ENCODE results near the gene ACR. TPM values are rescaled to one million over a fixed set of nuclear protein-coding genes. Genes with fewer than 3 reads are reported as not detected.

ACR gene
- total and polyA plus RNA-seq, 2 of the 13 experiments (the other 11 are each of a cell fraction or from before 2014, with no cell fraction given), result 0.15 TPM; not detected in 1

DNA sequence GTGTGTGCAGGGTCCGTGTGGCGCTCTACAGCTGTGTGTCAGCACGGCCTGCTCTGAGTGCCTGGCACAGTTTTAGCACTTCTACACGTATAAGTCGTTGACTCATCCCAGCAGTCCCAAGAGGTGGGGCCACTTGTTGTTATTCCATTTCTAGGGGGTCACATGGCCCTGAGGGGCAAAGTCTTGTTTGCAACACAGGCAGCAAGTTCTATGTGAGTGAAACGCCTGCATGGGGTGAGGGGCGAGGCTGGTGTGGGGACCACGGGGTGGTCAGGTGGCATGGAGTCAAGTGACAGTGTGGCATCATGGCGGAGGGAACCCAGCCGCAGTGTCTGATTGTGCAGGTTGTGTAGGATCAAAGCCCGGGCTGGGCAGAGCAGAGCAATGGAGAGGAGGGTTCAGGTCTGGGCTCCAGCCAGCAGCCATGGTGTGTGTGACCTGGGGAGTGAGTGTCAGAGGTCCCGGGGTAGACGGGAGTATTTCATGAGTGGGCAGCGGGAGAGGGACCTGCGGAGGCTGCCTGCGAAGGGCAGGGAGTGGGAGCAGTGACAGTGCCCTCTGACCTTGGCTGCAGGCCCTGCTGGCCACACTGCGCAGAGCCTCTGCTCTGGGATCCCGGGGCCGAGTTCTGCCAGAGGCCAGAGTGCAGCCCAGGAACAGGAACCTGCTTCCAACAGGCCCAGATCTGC is 37.5 kb upstream of the ACR start (continued):
- TF ChIP-seq, protein P1, sequence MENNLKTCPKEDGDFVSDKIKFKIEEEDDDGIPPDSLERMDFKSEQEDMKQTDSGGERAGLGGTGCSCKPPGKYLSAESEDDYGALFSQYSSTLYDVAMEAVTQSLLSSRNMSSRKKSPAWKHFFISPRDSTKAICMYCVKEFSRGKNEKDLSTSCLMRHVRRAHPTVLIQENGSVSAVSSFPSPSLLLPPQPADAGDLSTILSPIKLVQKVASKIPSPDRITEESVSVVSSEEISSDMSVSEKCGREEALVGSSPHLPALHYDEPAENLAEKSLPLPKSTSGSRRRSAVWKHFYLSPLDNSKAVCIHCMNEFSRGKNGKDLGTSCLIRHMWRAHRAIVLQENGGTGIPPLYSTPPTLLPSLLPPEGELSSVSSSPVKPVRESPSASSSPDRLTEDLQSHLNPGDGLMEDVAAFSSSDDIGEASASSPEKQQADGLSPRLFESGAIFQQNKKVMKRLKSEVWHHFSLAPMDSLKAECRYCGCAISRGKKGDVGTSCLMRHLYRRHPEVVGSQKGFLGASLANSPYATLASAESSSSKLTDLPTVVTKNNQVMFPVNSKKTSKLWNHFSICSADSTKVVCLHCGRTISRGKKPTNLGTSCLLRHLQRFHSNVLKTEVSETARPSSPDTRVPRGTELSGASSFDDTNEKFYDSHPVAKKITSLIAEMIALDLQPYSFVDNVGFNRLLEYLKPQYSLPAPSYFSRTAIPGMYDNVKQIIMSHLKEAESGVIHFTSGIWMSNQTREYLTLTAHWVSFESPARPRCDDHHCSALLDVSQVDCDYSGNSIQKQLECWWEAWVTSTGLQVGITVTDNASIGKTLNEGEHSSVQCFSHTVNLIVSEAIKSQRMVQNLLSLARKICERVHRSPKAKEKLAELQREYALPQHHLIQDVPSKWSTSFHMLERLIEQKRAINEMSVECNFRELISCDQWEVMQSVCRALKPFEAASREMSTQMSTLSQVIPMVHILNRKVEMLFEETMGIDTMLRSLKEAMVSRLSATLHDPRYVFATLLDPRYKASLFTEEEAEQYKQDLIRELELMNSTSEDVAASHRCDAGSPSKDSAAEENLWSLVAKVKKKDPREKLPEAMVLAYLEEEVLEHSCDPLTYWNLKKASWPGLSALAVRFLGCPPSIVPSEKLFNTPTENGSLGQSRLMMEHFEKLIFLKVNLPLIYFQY (CRISPR knock-in tag; IDR thresholded peaks at IDR 0.05; ENCODE audit: borderline replicate concordance), result no peak
- TF ChIP-seq CC2D1A (CRISPR knock-in tag; IDR thresholded peaks at IDR 0.05) (no peak), ISX (CRISPR knock-in tag; conservative IDR thresholded peaks at IDR 0.05) (no peak), SMAD9 (CRISPR knock-in tag; IDR thresholded peaks at IDR 0.05) (no peak; the same call in 1 of the 2 replicates), DNMT1 (CRISPR knock-in tag; IDR thresholded peaks at IDR 0.05) (no peak), ZNF556 (CRISPR knock-in tag; IDR thresholded peaks at IDR 0.05; ENCODE audit: borderline replicate concordance) (no peak; the same call in 1 of the 2 replicates), ZNF563 (CRISPR knock-in tag; IDR thresholded peaks at IDR 0.05) (peak; percentile 22; the same call in 1 of the 2 replicates), ZNF564 (CRISPR knock-in tag; IDR thresholded peaks at IDR 0.05) (0 out of 2 replicates have a peak, but pooled peaks have one; percentile 55), ZSCAN30 (CRISPR knock-in tag; IDR thresholded peaks at IDR 0.05) (no peak), SOX13 (IDR thresholded peaks at IDR 0.05) (no peak), SOX13 (CRISPR knock-in tag; conservative IDR thresholded peaks at IDR 0.05 in 1 of 2, IDR thresholded peaks at IDR 0.05 in 1 of 2) (peak in 1 of 2 experiments; percentile 70; a peak in 2 of 4 replicates), TEAD3 (CRISPR knock-in tag; optimal IDR thresholded peaks at IDR 0.05; ENCODE audit: borderline replicate concordance) (peak; percentile 55)
- TF ChIP-seq, protein P2, sequence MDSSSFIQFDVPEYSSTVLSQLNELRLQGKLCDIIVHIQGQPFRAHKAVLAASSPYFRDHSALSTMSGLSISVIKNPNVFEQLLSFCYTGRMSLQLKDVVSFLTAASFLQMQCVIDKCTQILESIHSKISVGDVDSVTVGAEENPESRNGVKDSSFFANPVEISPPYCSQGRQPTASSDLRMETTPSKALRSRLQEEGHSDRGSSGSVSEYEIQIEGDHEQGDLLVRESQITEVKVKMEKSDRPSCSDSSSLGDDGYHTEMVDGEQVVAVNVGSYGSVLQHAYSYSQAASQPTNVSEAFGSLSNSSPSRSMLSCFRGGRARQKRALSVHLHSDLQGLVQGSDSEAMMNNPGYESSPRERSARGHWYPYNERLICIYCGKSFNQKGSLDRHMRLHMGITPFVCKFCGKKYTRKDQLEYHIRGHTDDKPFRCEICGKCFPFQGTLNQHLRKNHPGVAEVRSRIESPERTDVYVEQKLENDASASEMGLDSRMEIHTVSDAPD (CRISPR knock-in tag; IDR thresholded peaks at IDR 0.05), result peak; percentile 60; the same call in 1 of the 2 replicates
- TF ChIP-seq, protein P3, sequence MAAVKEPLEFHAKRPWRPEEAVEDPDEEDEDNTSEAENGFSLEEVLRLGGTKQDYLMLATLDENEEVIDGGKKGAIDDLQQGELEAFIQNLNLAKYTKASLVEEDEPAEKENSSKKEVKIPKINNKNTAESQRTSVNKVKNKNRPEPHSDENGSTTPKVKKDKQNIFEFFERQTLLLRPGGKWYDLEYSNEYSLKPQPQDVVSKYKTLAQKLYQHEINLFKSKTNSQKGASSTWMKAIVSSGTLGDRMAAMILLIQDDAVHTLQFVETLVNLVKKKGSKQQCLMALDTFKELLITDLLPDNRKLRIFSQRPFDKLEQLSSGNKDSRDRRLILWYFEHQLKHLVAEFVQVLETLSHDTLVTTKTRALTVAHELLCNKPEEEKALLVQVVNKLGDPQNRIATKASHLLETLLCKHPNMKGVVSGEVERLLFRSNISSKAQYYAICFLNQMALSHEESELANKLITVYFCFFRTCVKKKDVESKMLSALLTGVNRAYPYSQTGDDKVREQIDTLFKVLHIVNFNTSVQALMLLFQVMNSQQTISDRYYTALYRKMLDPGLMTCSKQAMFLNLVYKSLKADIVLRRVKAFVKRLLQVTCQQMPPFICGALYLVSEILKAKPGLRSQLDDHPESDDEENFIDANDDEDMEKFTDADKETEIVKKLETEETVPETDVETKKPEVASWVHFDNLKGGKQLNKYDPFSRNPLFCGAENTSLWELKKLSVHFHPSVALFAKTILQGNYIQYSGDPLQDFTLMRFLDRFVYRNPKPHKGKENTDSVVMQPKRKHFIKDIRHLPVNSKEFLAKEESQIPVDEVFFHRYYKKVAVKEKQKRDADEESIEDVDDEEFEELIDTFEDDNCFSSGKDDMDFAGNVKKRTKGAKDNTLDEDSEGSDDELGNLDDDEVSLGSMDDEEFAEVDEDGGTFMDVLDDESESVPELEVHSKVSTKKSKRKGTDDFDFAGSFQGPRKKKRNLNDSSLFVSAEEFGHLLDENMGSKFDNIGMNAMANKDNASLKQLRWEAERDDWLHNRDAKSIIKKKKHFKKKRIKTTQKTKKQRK (IDR thresholded peaks at IDR 0.05; ENCODE audit: low read length), result no peak
- TF ChIP-seq, protein P4, sequence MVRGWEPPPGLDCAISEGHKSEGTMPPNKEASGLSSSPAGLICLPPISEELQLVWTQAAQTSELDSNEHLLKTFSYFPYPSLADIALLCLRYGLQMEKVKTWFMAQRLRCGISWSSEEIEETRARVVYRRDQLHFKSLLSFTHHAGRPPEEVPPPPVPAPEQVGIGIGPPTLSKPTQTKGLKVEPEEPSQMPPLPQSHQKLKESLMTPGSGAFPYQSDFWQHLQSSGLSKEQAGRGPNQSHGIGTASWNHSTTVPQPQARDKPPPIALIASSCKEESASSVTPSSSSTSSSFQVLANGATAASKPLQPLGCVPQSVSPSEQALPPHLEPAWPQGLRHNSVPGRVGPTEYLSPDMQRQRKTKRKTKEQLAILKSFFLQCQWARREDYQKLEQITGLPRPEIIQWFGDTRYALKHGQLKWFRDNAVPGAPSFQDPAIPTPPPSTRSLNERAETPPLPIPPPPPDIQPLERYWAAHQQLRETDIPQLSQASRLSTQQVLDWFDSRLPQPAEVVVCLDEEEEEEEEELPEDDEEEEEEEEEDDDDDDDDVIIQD (CRISPR knock-in tag; IDR thresholded peaks at IDR 0.05; ENCODE audit: low read depth), result peak; percentile 21; the same call in 1 of the 2 replicates
- TF ChIP-seq, protein P5, sequence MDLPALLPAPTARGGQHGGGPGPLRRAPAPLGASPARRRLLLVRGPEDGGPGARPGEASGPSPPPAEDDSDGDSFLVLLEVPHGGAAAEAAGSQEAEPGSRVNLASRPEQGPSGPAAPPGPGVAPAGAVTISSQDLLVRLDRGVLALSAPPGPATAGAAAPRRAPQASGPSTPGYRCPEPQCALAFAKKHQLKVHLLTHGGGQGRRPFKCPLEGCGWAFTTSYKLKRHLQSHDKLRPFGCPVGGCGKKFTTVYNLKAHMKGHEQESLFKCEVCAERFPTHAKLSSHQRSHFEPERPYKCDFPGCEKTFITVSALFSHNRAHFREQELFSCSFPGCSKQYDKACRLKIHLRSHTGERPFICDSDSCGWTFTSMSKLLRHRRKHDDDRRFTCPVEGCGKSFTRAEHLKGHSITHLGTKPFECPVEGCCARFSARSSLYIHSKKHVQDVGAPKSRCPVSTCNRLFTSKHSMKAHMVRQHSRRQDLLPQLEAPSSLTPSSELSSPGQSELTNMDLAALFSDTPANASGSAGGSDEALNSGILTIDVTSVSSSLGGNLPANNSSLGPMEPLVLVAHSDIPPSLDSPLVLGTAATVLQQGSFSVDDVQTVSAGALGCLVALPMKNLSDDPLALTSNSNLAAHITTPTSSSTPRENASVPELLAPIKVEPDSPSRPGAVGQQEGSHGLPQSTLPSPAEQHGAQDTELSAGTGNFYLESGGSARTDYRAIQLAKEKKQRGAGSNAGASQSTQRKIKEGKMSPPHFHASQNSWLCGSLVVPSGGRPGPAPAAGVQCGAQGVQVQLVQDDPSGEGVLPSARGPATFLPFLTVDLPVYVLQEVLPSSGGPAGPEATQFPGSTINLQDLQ (CRISPR knock-in tag; IDR thresholded peaks at IDR 0.05), result no peak

Measured in HepG2 (cell line).